Activated naive CD4-positive, alpha-beta T cell (primary cell): ENCODE results near the gene RYK.

Experiments
- DNase-seq, 4 experiments: peaks; one replicate each; lab custom pipeline; 2025; lab: John Stamatoyannopoulos, UW

RYK gene

DNA sequence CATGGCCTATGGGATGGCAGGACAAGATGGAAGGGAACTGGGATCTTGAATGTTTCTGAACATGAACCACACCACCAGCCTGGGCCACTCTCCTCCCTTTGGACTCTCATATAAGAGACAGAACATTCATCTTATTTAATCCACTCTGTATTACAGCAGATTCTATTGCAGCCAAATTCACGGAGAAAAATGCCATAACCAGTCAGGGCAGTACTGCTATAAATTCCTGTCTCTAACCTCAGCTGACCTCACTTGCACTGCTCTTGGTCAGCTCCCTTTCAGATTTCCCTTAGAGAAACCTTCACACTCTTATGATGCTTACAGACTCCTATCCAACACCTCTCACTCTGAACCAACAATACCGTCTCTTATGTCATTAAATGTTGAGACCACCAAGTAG, 101.4 kb downstream of the RYK start:
- DNase-seq = no peak

DNA sequence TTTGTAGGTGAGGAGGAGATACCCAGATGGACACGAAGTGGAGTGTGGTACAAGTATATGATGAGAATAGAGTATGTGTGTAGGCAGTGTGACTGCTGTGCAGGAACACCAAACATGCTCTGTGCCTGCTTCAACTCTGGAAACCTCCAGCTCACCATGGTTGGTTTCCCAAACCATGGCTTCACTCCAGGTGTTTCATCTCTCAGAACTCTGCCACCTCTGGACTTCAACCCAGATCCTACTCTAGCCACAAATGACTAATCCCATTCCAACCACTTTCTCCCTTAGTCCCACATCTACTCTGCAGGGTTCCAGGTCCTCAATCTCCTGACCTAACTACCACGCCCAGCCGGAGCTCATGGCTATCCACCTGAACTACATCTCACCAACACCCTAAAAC, 102.1 kb downstream of the RYK start:
- DNase-seq = no peak

DNA sequence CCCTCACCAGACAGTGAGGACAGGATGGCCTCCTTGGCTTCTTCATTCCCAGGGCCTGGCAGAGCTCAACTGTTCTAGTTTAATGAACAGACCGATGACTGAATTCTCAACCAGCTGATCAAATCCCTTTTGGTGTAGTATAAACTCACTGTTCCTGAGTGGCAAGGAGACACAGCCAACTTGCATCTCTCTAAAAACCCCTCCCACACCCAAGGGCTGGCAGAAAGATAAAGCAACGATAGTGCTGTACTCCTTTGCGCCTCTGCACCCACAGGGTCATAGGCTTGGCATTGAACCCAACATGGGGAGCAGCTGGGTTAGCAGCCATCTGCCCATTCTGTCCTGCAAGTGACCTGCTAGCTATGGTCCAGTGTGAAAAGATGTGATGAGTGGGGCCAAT, 103.2 kb downstream of the RYK start:
- no peak for DNase-seq

DNA sequence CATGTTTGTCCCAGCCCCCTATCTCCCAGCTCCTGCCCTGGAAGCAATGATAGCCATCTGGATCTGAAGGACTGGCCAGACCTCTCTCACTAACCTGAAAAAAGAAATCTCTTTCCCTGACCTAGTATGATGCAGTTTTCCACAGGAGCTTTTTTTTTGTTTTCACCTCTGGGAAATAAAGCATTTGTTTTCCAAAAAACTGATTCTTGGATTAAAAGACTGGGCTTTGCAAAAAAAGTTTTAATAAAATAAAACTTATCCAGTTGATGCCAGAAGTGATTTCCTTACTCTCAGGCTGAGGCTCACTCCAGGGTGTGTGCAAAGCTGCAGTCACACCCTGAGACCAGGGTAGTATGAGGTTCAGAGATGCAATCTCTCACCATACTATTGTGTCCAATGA, 104.0 kb downstream of the RYK start:
- DNase-seq = no peak

DNA sequence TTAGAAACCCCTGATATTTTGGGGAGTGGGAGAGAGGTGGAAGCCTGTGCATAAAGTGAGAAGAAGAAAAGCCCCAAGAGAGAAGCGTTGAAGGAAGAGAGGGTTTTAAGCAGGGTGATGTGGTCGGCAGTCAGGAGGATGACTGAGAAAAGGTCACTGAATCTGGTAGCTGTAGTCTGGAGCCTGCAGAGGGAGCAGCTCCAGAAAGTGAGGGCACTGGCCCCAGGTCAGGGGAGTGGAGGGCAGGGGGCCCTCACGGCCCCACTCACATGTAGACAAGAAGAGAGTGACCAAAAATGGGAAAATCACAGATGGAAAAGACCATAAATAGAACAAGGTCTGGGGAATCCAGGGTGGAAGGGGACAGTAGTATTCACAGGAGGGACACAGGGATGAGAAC, 105.5 kb downstream of the RYK start:
- DNase-seq = no peak

DNA sequence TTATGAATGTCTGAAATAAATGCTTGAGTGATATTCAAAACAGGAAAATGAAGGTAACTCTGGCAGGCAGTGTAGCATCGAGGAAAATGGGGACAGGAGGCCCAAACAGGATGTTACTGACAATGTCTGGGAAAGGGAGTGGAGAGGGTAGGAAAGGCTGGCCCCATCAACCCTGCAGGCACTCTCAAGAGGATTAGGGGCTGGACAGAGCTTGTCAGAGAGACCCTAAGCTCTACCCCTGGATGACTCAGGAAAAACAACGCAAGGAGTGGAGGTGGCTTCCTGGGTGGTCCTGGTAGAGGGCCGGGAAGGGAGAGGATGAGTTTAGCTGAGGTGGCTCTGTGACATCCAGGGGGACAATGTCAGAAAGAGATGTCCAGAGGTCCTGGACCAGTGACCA, 106.0 kb downstream of the RYK start:
- DNase-seq = no peak

DNA sequence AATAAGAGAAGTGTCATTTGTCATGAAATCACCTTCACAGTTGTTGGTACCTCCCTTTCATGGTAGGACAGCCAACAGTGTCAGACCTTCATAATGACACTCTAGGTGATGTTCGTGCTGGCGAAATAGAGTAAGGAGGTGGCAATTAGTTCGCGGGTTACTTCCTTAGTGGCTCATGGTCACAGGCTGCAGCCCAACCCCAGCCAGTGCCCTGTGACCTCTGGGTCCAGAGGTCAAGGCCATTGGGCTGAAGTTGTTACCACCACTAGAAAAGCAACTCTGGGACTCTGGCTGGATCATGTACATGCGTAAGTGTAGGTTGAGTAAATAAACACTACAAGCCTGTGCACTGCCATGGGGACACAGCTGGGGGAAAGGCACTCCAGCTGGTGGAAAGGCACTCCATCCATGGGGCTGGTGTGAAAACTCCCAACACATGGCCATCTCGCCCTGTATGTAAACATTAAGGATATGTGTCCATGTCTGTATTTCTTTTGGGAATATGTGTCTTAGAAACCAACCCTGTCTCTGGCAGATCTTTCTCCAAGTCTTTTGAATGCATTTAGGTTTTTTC, 106.7 kb downstream of the RYK start:
- no peak for DNase-seq

DNA sequence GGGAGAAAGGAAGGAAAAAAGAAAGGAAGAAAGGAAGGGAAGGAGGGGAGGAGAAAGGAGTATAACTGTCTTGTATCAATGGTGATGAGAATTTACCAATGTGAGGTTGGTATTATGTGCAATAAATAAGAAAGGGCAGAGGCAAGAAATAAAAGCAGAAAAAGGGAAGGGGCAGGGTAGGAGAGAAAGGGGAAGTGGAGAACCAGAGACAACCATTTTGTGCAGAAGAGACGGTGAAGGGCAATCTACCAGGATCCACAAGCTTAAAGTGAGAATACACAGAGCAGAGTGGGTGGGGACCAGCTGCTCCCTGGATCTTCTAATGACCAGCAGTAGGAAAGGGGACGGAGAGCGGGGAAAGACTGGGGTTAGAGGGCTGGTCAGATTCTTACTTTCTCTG, 114.1 kb downstream of the RYK start:
- no peak for DNase-seq

DNA sequence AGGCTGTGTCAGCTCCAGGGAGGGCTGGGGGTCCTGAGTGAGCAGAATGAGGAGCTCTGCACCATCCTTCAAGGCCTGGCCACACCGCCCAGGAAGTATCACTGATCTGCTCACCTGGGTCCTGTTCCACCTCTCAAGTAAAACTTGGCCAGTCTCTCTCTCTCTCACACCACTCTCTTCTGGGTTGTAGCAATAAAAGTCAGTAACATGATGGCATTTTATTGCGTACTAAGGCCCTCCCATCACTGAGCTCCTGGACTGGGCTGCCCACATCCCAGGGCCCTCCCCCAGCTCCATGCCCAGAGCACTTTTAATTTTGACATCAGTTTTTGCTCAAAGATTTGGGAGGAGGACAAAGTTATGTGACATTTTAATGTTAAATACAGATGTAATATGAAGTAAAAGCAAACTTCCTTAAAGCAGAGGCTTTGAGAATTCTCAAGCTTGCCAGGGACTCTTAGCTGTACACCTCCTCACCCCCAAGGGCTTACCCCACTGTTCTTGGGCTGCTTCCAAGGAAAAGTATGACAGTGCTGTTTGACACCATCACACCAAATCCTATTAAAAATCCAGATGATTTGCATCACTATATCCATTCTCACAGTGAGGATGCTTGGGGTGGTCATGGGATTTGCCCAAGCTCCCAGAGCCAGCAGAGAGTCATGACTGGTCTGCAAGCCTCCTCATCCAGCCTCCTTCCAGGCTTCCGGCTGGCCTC, 115.8 kb downstream of the RYK start:
- DNase-seq = no peak

DNA sequence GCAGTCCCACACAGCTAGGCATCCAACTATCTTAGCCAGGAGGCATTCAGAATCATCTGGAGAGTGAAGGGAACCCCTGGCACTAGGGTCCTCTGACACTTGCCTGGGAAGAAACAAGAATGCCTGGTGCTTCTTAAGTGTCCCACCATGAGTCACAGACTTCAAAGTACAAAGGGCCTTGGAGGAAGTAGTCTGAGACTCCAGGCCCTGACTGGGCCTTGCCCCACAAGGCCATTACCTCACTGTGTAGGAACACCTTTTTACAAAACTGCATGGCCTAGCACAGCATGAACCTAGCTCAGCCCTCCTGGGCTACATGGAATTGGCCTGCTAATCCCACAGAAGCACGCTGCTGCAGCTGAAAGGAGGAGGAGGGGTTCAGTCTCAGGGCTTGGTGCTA, 116.4 kb downstream of the RYK start:
- DNase-seq = no peak

DNA sequence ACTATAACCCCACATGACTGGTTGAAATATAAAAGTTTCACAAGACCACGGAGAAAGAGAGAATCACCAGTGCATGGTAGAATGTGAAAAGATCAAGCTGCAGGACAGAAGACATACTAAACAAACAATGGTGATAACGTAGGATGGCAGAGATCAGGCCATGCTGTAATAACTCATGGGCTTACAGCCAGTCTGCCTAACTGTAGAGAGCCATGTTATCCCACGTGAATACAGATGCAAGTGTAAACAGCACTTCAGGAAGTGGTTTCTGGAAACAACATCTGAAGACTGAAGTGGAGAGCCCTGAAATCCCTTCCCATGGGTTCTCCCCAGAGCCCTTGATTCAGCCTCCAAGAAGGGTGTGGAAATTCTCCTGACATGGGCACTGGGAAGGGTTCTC, 117.7 kb downstream of the RYK start:
- no peak for DNase-seq

DNA sequence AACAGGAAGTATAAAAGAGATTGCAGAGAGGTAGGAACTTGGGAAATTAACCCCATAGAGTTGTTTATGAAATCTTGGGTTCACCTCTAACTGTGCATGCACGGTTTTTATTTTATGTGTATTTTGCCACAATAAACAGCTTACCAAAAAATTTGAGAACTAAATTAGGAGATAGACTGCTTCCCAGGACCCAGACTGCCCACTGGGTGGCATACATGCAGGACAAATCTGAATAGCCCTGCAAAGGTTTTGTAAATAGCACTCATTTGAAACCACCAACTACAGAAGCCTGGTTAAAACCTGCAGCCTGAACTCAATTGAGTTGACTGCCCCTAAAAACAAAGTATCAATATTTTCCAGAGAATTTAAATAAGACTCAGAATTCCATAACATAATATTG, 124.5 kb downstream of the RYK start:
- no peak for DNase-seq

DNA sequence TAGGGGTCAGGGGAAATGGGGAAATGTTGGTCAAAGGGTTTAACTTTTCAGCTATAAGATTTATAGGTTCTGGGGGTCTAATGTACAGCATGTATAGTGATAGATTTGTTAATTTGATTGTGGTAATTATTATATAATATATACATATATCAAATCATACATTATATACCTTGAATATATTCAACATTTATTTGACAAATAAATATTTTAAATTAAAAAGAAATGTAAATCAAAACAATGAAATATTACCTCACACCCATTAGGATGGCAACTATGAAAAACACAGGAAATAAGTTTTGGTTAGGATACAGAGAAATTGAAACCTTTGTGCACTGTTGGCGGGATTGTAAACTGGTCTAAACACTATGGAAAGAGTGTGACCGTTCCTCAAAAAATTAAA, 135.9 kb downstream of the RYK start:
- DNase-seq = no peak

DNA sequence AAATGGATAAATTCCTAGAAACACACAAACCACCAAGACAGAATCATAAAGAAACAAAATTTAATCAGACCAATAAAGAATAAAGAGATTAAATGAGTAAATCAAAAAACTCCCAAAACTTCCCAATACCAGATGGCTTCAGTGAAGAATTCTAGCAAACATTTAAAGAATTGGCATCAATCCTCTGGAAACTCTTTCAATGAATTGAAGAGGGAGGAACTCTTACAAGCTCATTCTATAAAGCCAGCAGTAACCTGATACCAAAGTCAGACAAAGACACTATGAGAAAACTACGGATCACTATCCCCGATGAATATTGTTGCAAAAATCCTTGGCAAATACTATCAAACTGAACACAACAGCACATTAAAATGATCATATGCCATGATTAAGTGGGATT, 139.0 kb downstream of the RYK start:
- no peak for DNase-seq

DNA sequence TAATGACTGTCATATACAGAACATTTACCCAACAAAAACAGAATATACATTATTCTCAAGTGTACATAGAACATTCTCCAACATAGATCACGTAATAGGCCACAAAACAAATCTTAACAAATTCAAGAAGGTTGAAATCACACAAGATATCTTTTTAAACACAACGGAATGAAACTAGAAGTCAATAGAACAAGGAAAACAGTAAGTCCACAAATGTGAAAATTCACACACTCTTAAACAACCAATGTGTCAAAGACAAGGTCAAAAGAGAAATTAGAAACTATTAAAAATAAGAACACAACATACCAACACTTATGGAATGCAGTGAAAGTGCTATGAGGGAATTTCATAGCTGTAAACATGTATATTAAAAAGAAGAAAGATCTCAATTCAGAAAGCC, 139.7 kb downstream of the RYK start:
- DNase-seq = no peak
